WTC11 (cell line): ENCODE data around the gene ADAMTS19. TPM values are rescaled to one million over a fixed set of nuclear protein-coding genes. Genes with fewer than 3 reads are reported as not detected.

ENCODE experiments used
- ATAC-seq: fragments of 200-7000 bp; cut with Tn5 transposase; 2 replicates; pipeline ENCODE4 v1.10.0; 2021; ENCODE audit warnings: mild to moderate bottlenecking, moderate library complexity
- CTCF ChIA-PET: fragments of 300-600 bp; sonication (Branson Sonifier 250); formaldehyde crosslinking; loops from one replicate; lab custom pipeline; 2021; ENCODE audit warnings: antibody characterized with exemption; lab: Charles Lee
- POLR2A ChIA-PET: fragments of 350-600 bp; sonication (Branson Sonifier 250); formaldehyde crosslinking; loops from one replicate; lab custom pipeline; 2021; ENCODE audit warnings: antibody characterized with exemption; lab: Charles Lee
- DNase-seq: peaks from one replicate; pipeline ENCODE4 v3.0.0; 2021; ENCODE audit warnings: low spot score
- H3K27ac Mint-ChIP-seq: 2 replicates; pipeline ENCODE4 v1.8.0; 2021; ENCODE audit warnings: mixed read lengths
- H3K27me3 Mint-ChIP-seq: 2 replicates; pipeline ENCODE4 v1.8.0; 2021; ENCODE audit warnings: low read depth, mild to moderate bottlenecking, moderate library complexity, mixed read lengths
- H3K36me3 Mint-ChIP-seq: 2 replicates; pipeline ENCODE4 v1.8.0; 2021; ENCODE audit warnings: mixed read lengths
- H3K4me1 Mint-ChIP-seq: 2 replicates; pipeline ENCODE4 v1.8.0; 2022; ENCODE audit warnings: mixed read lengths
- H3K4me3 Mint-ChIP-seq: 2 replicates; pipeline ENCODE4 v1.8.0; 2021; ENCODE audit warnings: mild to moderate bottlenecking, moderate library complexity, mixed read lengths
- H3K9me3 Mint-ChIP-seq: 2 replicates; pipeline ENCODE4 v1.8.0; 2021; ENCODE audit warnings: mixed read lengths
- ARID4B ChIP-seq: sonication (generic); formaldehyde crosslinking; IDR thresholded peaks from 2 replicates; pipeline ENCODE4 v1.8.0; 2023; ENCODE audit warnings: missing genetic modification reagents, mild to moderate bottlenecking, borderline replicate concordance
- ATF1 ChIP-seq: sonication (generic); formaldehyde crosslinking; IDR thresholded peaks from 2 replicates; pipeline ENCODE4 v1.8.1; 2023; ENCODE audit warnings: mild to moderate bottlenecking, moderate library complexity, missing genetic modification reagents
- ATF6 ChIP-seq: sonication (generic); formaldehyde crosslinking; IDR thresholded peaks from 2 replicates; pipeline ENCODE4 v1.8.1; 2023; ENCODE audit warnings: mild to moderate bottlenecking, missing genetic modification reagents
- CBFB ChIP-seq: sonication (generic); formaldehyde crosslinking; IDR thresholded peaks from 2 replicates; pipeline ENCODE4 v1.8.1; 2022; ENCODE audit warnings: mild to moderate bottlenecking, low read depth, missing genetic modification reagents
- FOXJ3 ChIP-seq: sonication (generic); formaldehyde crosslinking; IDR thresholded peaks from 2 replicates; pipeline ENCODE4 v1.9.0; 2021; ENCODE audit warnings: missing genetic modification reagents, mild to moderate bottlenecking, borderline replicate concordance
- FOXP1 ChIP-seq: sonication (generic); formaldehyde crosslinking; IDR thresholded peaks from 2 replicates; pipeline ENCODE4 v1.8.0; 2022; ENCODE audit warnings: missing genetic modification reagents, mild to moderate bottlenecking, moderate library complexity, borderline replicate concordance
- MYBL2 ChIP-seq: sonication (generic); formaldehyde crosslinking; IDR thresholded peaks from 2 replicates; pipeline ENCODE4 v1.8.1; 2023; ENCODE audit warnings: mild to moderate bottlenecking, moderate library complexity, missing genetic modification reagents
- NFYB ChIP-seq: sonication (generic); formaldehyde crosslinking; conservative IDR thresholded peaks from 2 replicates; pipeline ENCODE4 v1.8.0; 2022; ENCODE audit warnings: low read depth, missing genetic modification reagents
- PRDM15 ChIP-seq: sonication (generic); formaldehyde crosslinking; IDR thresholded peaks from 2 replicates; pipeline ENCODE4 v1.8.0; 2022; ENCODE audit warnings: missing genetic modification reagents
- TCF7 ChIP-seq: sonication (generic); formaldehyde crosslinking; IDR thresholded peaks from 2 replicates; pipeline ENCODE4 v1.8.0; 2022; ENCODE audit warnings: mild to moderate bottlenecking, low read depth, missing genetic modification reagents, moderate library complexity
- ZNF281 ChIP-seq: sonication (generic); formaldehyde crosslinking; IDR thresholded peaks from 2 replicates; pipeline ENCODE4 v1.8.0; 2023; ENCODE audit warnings: mild to moderate bottlenecking, missing genetic modification reagents
- total RNA-seq: library from RNA; stranded (reverse); gene quantifications from 3 replicates; pipeline ENCODE4 v1.2.3, GENCODE V29; 2021

ADAMTS19 gene
- total RNA-seq, 1 experiment from 2014 or later, result 28.0 TPM

GRCh38 chr5:129622531-129622930, 162.4 kb downstream of the ADAMTS19 start:
- ATAC-seq, result no peak

GRCh38 chr5:129629575-129629974, 169.5 kb downstream of the ADAMTS19 start:
- H3K27ac Mint-ChIP-seq, result no peak overlapping the region

More at GRCh38 chr5:129622531-129622930, 162.4 kb downstream of the ADAMTS19 start:
- no peak for DNase-seq
- H3K27ac Mint-ChIP-seq, result no peak overlapping the region
- H3K4me1 Mint-ChIP-seq, result no peaks in the 10 kb centered on the region
- CTCF ChIA-PET, result no interaction called here
- POLR2A ChIA-PET, result no interaction called here
- peaks cover 8% of the 10 kb centered on the region for H3K9me3 Mint-ChIP-seq
- no peaks in the 10 kb centered on the region for H3K27me3 Mint-ChIP-seq
- no peak overlapping the region for H3K4me3 Mint-ChIP-seq
- TF ChIP-seq NFYB (CRISPR knock-in tag), result no peak
- no peak for TF ChIP-seq FOXP1 (CRISPR knock-in tag)
- TF ChIP-seq ATF1 (CRISPR knock-in tag), result no peak
- peaks cover 28% of the 10 kb centered on the region for H3K36me3 Mint-ChIP-seq

GRCh38 chr5:129630101-129630500, 170.0 kb downstream of the ADAMTS19 start:
- ChIA-PET POLR2A (no interaction called here), CTCF (no interaction called here)
- DNase-seq (no peak), ATAC-seq (no peak)
- H3K4me3 Mint-ChIP-seq, result no peak overlapping the region
- H3K9me3 Mint-ChIP-seq, result peaks cover 30% of the 10 kb centered on the region
- no peaks in the 10 kb centered on the region for H3K27me3 Mint-ChIP-seq
- H3K36me3 Mint-ChIP-seq, result peaks cover 31% of the 10 kb centered on the region
- no peak overlapping the region for H3K27ac Mint-ChIP-seq
- H3K4me1 Mint-ChIP-seq, result no peaks in the 10 kb centered on the region
- TF ChIP-seq ATF6 (CRISPR knock-in tag), result no peak
- TF ChIP-seq ARID4B, result no peak

More at GRCh38 chr5:129629575-129629974, 169.5 kb downstream of the ADAMTS19 start:
- no peaks in the 10 kb centered on the region for H3K4me1 Mint-ChIP-seq
- no peaks in the 10 kb centered on the region for H3K27me3 Mint-ChIP-seq
- H3K36me3 Mint-ChIP-seq, result peaks cover 33% of the 10 kb centered on the region
- DNase-seq (no peak), ATAC-seq (no peak)
- no peak for TF ChIP-seq CBFB (CRISPR knock-in tag)
- no peak for TF ChIP-seq ZNF281 (CRISPR knock-in tag)
- TF ChIP-seq FOXJ3 (CRISPR knock-in tag), result no peak
- no peak for TF ChIP-seq PRDM15
- no peak for TF ChIP-seq TCF7 (CRISPR knock-in tag)
- TF ChIP-seq MYBL2 (CRISPR knock-in tag), result no peak
- POLR2A ChIA-PET, result no interaction called here
- CTCF ChIA-PET, result no interaction called here
- peaks cover 25% of the 10 kb centered on the region for H3K9me3 Mint-ChIP-seq
- H3K4me3 Mint-ChIP-seq, result no peak overlapping the region
